GM19328 (cell line): ENCODE data around the gene PRR33.

Source experiments
- ATAC-seq: cut with Tn5 transposase; IDR thresholded peaks from one replicate; pipeline ENCODE4 v1.9.1; 2021; ENCODE audit warnings: mild to moderate bottlenecking, moderate library complexity; ENCODE audit not compliant: unreplicated experiment

The PRR33 gene

GRCh38 chr11:1928470-1928890 is 36.8 kb upstream of the PRR33 start:
- ATAC-seq = no peak

GRCh38 chr11:1927848-1928469 is 36.3 kb upstream of the PRR33 start:
- no peak for ATAC-seq

- no peak for ATAC-seq
Measured at GRCh38 chr11:1927026-1927847, 35.5 kb upstream of the PRR33 start.

- no peak for ATAC-seq
Measured at GRCh38 chr11:1926156-1927025, 34.7 kb upstream of the PRR33 start.

- ATAC-seq = no peak
Measured at GRCh38 chr11:1925373-1926155, 33.9 kb upstream of the PRR33 start.

GRCh38 chr11:1924646-1925372 is 33.1 kb upstream of the PRR33 start:
- ATAC-seq = no peak

- ATAC-seq = no peak
Measured at GRCh38 chr11:1924181-1924580, 32.5 kb upstream of the PRR33 start.

GRCh38 chr11:1923201-1923956 is 31.7 kb upstream of the PRR33 start:
- no peak for ATAC-seq

GRCh38 chr11:1922481-1923081 is 30.9 kb upstream of the PRR33 start:
- ATAC-seq = no peak

- ATAC-seq = no peak
Measured at GRCh38 chr11:1921574-1922141, 30.0 kb upstream of the PRR33 start.

GRCh38 chr11:1920909-1921573 is 29.3 kb upstream of the PRR33 start:
- no peak for ATAC-seq

- no peak for ATAC-seq
Measured at GRCh38 chr11:1920128-1920908, 28.6 kb upstream of the PRR33 start.

GRCh38 chr11:1919391-1920127 is 27.9 kb upstream of the PRR33 start, which contains the start of gene TNNT3:
TSS of gene TNNT3 (plus strand) at chr11:1919703. CDS start at chr11:1922875, 3,172 bp downstream.
- no peak for ATAC-seq

GRCh38 chr11:1918436-1919315 is 27.0 kb upstream of the PRR33 start:
- ATAC-seq = no peak
